T-helper 1 cell treated with Interleukin-12 subunit alpha and Interleukin-12 subunit beta and Interleukin-4 antibody, amounts not matched to agents 30 ng/mL and 1 ng/mL, for 36 hours (primary cell): ENCODE measurements around the gene ADAMTS1. TPM values are rescaled to one million over a fixed set of nuclear protein-coding genes. Genes with fewer than 3 reads are reported as not detected.

ENCODE experiments used
- intact Hi-C: fragments of 100-400 bp; cut with micrococcal nuclease; formaldehyde crosslinking; loops from one replicate; pipeline ENCODE4 v1.15.1; 2024
- total RNA-seq: library from RNA; stranded (reverse); gene quantifications from 2 replicates; pipeline ENCODE4 v1.2.3, GENCODE V29; 2022

Gene ADAMTS1
- total RNA-seq, 1 donor from 2014 or later: 7.1 TPM

- intact Hi-C loops: no loop called here
Observed at GRCh38 chr21:26794597-26795411, 50.4 kb downstream of the ADAMTS1 start.

- intact Hi-C loops: no loop called here
Observed at GRCh38 chr21:26790296-26790695, 54.9 kb downstream of the ADAMTS1 start.

DNA sequence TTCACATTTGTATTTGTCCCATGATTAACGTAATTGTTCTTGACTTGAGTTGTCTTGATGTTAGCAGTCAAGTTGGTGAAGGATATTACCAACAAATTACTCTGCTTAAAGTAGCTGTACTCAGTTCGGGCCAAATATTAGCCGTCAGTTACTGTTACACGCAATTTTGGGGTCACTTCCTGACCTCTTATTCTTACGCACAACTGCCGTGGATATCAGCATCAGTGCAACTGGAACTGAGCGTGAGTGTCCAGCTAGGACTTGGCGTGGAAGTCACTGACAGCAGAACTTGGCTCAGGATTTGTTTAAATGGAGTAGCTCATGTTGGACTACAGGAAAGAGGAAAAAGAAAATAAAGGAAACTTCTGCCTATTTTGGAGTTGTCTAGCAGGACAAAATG lies 56.4 kb downstream of the ADAMTS1 start:
- intact Hi-C loops: no loop called here

Other genes with a start within 250 kb of the ADAMTS1 start
- gene ADAMTS5, start 121.7 kb upstream of the ADAMTS1 start, total RNA-seq: not detected in 2 replicates